ENCODE data around the gene NAA38.

Gene NAA38

GRCh38 chr17:7859028-7859427, 1.7 kb upstream of the NAA38 start:
- Histone ChIP-seq H4K20me1 (ENCODE audit: insufficient read depth, low read length) (no peaks in the 10 kb centered on the region), H3K27ac (ENCODE audit: low read length) (no peak overlapping the region), H3K9ac (ENCODE audit: low read length) (peak overlapping the region; percentile 90), H3K4me1 (ENCODE audit: low read length) (peaks cover 14% of the 10 kb centered on the region), H3K79me2 (ENCODE audit: low read length) (peaks cover 10% of the 10 kb centered on the region; the same call in 1 of the 2 replicates), H2AFZ (ENCODE audit: low read depth, low read length) (no peak overlapping the region), H3K4me2 (ENCODE audit: low read length) (peak overlapping the region; percentile 83), H3K36me3 (replicated peaks; ENCODE audit: low read depth, low read length) (peaks cover 5% of the 10 kb centered on the region), H3K27me3 (ENCODE audit: low read depth, low read length) (no peaks in the 10 kb centered on the region), H3K9me3 (ENCODE audit: insufficient read depth, low read length) (no peaks in the 10 kb centered on the region), H3K4me3 (ENCODE audit: low read length) (peak overlapping the region; percentile 90)
- TF ChIP-seq CTCF (IDR thresholded peaks at IDR 0.05; ENCODE audit: low read depth, low read length) (no peak), EZH2phosphoT487 (IDR thresholded peaks at IDR 0.05; ENCODE audit: low read depth) (no peak)

- Histone ChIP-seq H3K4me1 (ENCODE audit: low read length) (peaks cover 14% of the 10 kb centered on the region), H3K27ac (ENCODE audit: low read length) (peak overlapping the region; percentile 92), H3K4me3 (ENCODE audit: low read length) (peak overlapping the region; percentile 90), H3K36me3 (replicated peaks; ENCODE audit: low read depth, low read length) (peaks cover 8% of the 10 kb centered on the region), H2AFZ (ENCODE audit: low read depth, low read length) (no peak overlapping the region), H3K9ac (ENCODE audit: low read length) (peak overlapping the region; percentile 90), H3K79me2 (ENCODE audit: low read length) (peaks cover 10% of the 10 kb centered on the region; the same call in 1 of the 2 replicates), H4K20me1 (ENCODE audit: insufficient read depth, low read length) (no peaks in the 10 kb centered on the region), H3K4me2 (ENCODE audit: low read length) (peak overlapping the region; percentile 83), H3K27me3 (ENCODE audit: low read depth, low read length) (no peaks in the 10 kb centered on the region), H3K9me3 (ENCODE audit: insufficient read depth, low read length) (no peaks in the 10 kb centered on the region)
- TF ChIP-seq CTCF (IDR thresholded peaks at IDR 0.05; ENCODE audit: low read depth, low read length) (peak; percentile 28), EZH2phosphoT487 (IDR thresholded peaks at IDR 0.05; ENCODE audit: low read depth) (no peak)
Measured at GRCh38 chr17:7858522-7858810, 1.1 kb upstream of the NAA38 start.

GRCh38 chr17:7857713-7858521, 558 bp upstream of the NAA38 start, which contains the start of gene CYB5D1:
CYB5D1 (plus strand) TSS chr17:7858003; CDS start chr17:7858135, 132 bp downstream.
- H3K4me3 ChIP-seq (ENCODE audit: low read length) = peak within 1 kb of the TSS; percentile 90
- no peaks in the 10 kb centered on the region for H3K27me3 ChIP-seq (ENCODE audit: low read depth, low read length)
- H3K36me3 ChIP-seq (replicated peaks; ENCODE audit: low read depth, low read length) = peaks cover 11% of the 10 kb centered on the region
- TF ChIP-seq EZH2phosphoT487 (IDR thresholded peaks at IDR 0.05; ENCODE audit: low read depth) (no peak), CTCF (IDR thresholded peaks at IDR 0.05; ENCODE audit: low read depth, low read length) (no peak)
- no peaks in the 10 kb centered on the region for H3K9me3 ChIP-seq (ENCODE audit: insufficient read depth, low read length)
- H2AFZ ChIP-seq (ENCODE audit: low read depth, low read length) = peak within 1 kb of the TSS; percentile 93
- peak within 1 kb of the TSS; percentile 90 for H3K9ac ChIP-seq (ENCODE audit: low read length)
- no peaks in the 10 kb centered on the region for H4K20me1 ChIP-seq (ENCODE audit: insufficient read depth, low read length)
- peaks cover 10% of the 10 kb centered on the region; the same call in 1 of the 2 replicates for H3K79me2 ChIP-seq (ENCODE audit: low read length)
- peak within 1 kb of the TSS; percentile 96 for H3K4me2 ChIP-seq (ENCODE audit: low read length)
- H3K27ac ChIP-seq (ENCODE audit: low read length) = peak within 1 kb of the TSS; percentile 92
- H3K4me1 ChIP-seq (ENCODE audit: low read length) = peaks cover 14% of the 10 kb centered on the region

- Histone ChIP-seq H3K36me3 (replicated peaks; ENCODE audit: low read depth, low read length) (peaks cover 25% of the 10 kb centered on the region), H4K20me1 (ENCODE audit: insufficient read depth, low read length) (peaks cover 9% of the 10 kb centered on the region; the same call in 1 of the 2 replicates), H3K27me3 (ENCODE audit: low read depth, low read length) (no peaks in the 10 kb centered on the region), H3K4me3 (ENCODE audit: low read length) (peak overlapping the region; percentile 90), H3K9ac (ENCODE audit: low read length) (peak overlapping the region; percentile 90), H3K27ac (ENCODE audit: low read length) (peak overlapping the region; percentile 92), H3K4me1 (ENCODE audit: low read length) (peaks cover 23% of the 10 kb centered on the region), H3K9me3 (ENCODE audit: insufficient read depth, low read length) (no peaks in the 10 kb centered on the region), H3K4me2 (ENCODE audit: low read length) (peak overlapping the region; percentile 96), H3K79me2 (ENCODE audit: low read length) (peaks cover 20% of the 10 kb centered on the region), H2AFZ (ENCODE audit: low read depth, low read length) (no peak overlapping the region)
- TF ChIP-seq CTCF (IDR thresholded peaks at IDR 0.05; ENCODE audit: low read depth, low read length) = no peak
- TF ChIP-seq EZH2phosphoT487 (IDR thresholded peaks at IDR 0.05; ENCODE audit: low read depth) = no peak
Measured at GRCh38 chr17:7856011-7856810, 1.1 kb downstream of the NAA38 start.
